Breast epithelium (tissue), 3 donors: ENCODE data around the gene GPR61.

ENCODE experiments used
- CTCF ChIP-seq, 3 donors: fragments of 450-650 bp; IDR thresholded peaks; one replicate each; pipeline ENCODE4 v1.5.1; 2016 to 2017; ENCODE audit warnings: antibody characterized with exemption in 3 of 3, mild to moderate bottlenecking in 3 of 3, moderate library complexity in 3 of 3
- POLR2A ChIP-seq: fragments of 450-650 bp; IDR thresholded peaks from one replicate; pipeline ENCODE4 v1.6.1; 2016; ENCODE audit warnings: antibody characterized with exemption, mild to moderate bottlenecking, moderate library complexity

DNA sequence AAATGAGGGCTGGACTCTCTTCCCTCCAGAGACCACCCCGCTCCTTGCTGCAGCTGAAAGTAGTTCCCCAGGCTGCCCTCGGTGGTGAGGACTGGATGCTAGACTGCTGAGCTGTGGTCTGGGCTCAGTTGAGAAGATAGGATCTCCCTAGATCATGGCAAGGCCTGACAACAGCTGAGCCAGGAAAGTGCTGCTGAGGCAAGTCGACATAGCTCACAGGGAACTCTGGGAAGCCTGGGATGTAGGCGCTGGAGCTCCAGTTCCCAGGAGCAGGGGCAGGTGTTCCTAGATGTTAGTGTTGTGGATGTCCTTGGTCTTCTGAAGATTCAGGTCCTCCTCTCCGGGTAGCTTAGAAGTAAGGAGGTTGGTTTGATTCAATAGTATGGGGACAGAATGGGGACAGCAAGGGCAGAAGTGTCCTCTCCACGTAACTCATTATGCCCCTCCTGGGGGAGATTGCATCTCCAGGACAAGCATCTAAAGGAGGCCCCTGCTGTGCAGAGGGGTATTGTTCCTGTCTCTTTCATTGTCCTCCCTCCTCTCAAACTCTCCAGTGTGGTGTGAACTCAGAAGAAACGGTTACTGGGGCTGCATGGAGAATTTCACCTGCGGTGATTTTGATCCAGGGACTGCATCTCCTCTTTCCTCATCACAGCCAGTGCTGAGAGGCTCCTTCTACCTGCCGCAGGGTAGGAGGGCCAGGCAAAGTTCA is 42.1 kb upstream of the GPR61 start:
- no peak for TF ChIP-seq CTCF (IDR thresholded peaks at IDR 0.05)
- TF ChIP-seq POLR2A = no peak
